Measurements from ENCODE around the gene TMEM252.

TMEM252 gene

DNA sequence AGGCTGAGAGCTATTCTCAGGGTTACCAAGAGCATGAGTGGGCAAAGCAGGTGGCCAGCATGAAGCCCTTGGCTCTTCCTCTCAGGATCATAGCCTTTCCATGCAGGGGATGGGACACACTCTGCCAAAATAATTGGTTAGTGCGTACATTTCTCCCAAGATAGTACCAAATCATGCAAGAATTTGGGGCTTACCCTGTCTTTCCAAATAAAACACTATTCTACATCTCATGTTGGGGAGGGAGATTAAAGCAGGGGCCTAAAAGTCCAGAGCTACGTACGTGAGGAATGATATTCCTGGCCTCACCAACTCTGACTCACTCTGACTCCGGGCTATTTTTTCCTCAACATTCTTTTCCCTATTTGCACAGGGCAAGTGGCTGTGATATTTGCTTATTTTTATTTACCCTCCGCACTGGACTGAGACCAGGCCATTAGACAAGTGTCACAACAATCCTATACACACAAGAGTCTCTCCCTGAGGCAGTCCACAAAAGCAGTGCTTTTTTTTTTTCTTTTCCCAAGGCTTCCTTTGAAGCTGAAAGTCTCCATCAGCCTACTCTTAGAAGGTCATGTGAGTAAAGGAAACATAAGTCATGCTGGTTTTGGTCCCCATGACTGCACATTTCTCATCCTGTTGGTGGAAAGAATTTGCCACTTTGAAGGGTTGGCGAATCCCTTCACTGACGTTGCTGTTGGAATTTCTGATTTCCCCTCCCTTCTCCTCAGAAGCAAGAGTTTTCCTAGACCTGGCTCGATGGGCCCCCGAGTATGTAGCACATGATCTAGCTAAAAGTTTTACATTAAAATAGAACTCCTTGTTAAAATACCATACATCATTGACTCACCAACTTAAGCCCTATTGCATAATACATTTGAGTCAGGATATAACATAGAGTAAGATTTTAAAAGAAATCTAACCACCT is 40.0 kb downstream of the TMEM252 start:
- no peak for DNase-seq (ENCODE audit: low read depth in 4 of 4, low spot score in 1 of 4)

- no peak for DNase-seq (ENCODE audit: low read depth in 4 of 4, low spot score in 1 of 4)
Measured at GRCh38 chr9:68498816-68499215, 41.9 kb downstream of the TMEM252 start.

GRCh38 chr9:68497629-68498028 is 43.1 kb downstream of the TMEM252 start:
- DNase-seq (ENCODE audit: low read depth in 4 of 4, low spot score in 1 of 4), result no peak

GRCh38 chr9:68496356-68496755 is 44.3 kb downstream of the TMEM252 start:
- DNase-seq (ENCODE audit: low read depth in 4 of 4, low spot score in 1 of 4), result no peak

DNA sequence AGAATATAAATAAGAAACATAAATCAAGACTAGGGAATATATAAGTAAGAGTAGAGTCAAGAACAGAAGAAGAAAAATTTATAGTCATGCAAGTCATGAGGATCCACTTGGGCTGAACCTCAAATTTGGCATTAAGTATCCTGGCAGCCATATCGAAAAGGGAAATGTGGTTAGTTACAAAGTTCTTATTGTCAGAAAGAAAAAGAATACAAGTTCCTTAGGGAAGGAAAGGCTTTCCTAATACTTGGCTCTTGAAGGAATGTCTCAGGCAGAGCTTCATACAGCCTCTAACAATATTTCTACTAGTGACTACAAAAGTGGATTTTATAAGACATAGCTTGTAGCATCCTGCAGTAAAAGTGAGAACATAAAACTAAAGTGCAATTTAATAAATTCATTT is 45.4 kb downstream of the TMEM252 start:
- no peak for DNase-seq (ENCODE audit: low read depth in 4 of 4, low spot score in 1 of 4)

GRCh38 chr9:68493958-68494577 is 46.6 kb downstream of the TMEM252 start:
- DNase-seq (ENCODE audit: low read depth in 4 of 4, low spot score in 1 of 4), result no peak

DNA sequence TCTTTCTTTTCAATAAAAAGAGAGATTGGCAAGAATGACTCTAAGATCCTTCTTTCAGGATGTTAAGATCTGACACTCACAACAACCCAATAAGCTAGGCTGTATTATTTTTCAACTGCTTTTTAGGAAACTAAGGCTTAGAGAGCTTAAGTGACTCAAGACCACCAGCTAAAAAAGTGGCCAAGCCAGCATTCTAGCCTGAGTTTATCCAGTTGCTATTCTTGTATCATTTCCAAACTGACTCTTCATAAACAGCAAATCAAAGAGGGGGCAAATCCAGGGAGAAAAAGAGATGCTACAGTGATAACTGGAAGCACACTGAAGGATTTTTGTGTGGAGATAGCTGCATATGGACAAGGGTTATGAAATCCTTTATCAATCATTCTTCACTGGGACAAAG is 47.1 kb downstream of the TMEM252 start:
- no peak for DNase-seq (ENCODE audit: low read depth in 4 of 4, low spot score in 1 of 4)

DNA sequence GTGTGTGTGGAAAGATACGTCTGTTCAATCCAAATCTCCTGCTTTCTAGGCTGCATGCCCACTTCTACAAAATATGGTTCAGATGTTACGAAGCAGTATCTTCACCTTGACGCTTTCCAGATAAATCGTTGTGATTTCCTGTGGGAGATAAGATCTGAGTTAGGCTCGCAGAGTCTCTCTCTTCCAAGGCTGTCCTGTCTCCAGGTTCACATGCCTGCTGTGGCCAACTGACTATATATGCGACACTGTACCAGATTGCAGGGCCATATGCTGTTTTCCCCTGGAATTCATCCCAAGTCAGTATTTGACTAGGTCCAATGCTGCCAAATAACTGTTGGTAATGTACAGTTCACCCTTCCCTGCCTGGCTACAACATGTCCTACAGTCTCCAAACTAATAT is 47.9 kb downstream of the TMEM252 start:
- DNase-seq (ENCODE audit: low read depth in 4 of 4, low spot score in 1 of 4), result no peak

- DNase-seq (ENCODE audit: low read depth in 4 of 4, low spot score in 1 of 4), result no peak
Measured at GRCh38 chr9:68489646-68490045, 51.0 kb downstream of the TMEM252 start.

- DNase-seq (ENCODE audit: low read depth in 4 of 4, low spot score in 1 of 4), result no peak
Measured at GRCh38 chr9:68488126-68488525, 52.6 kb downstream of the TMEM252 start.

Data from stimulated activated CD4-positive, alpha-beta T cell treated with anti-CD3 and anti-CD28 coated beads, Interleukin-1b, Interleukin-23, amount 100 ng/mL, for 24 hours (primary cell).